ENCODE results near the gene ZNF335.

DNA sequence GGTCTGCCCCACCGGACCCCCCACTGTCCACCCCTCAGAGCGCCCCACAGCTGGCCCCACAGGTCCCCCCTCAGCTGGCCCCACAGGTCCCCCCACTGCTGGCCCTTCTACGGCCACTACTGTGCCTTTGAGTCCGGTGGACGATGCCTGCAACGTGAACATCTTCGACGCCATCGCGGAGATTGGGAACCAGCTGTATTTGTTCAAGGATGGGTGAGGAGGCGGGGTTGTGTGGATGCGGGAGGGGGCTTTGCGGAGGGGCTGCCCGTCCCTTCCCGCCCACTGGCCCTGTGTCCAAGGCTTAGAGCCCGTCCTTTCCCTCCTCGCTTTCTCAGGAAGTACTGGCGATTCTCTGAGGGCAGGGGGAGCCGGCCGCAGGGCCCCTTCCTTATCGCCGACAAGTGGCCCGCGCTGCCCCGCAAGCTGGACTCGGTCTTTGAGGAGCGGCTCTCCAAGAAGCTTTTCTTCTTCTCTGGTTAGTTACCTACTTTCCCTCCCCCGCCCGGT lies 41.4 kb upstream of the ZNF335 start:
- TF ChIP-seq CTCF (IDR thresholded peaks at IDR 0.05): no peak
- no peak for TF ChIP-seq POLR2A (IDR thresholded peaks at IDR 0.05)
